K562 (cell line): ENCODE data around the gene CCNT1. TPM values are rescaled to one million over a fixed set of nuclear protein-coding genes. Genes with fewer than 3 reads are reported as not detected.

Experiments used
- ATAC-seq: fragments of 200-7000 bp; cut with Tn5 transposase; 3 replicates; pipeline ENCODE4 v1.9.1; 2020; ENCODE audit warnings: moderate library complexity
- BruUV-seq: library from RNA; stranded (reverse); fragments of 400-500 nt; replicated peaks from 2 replicates; lab custom pipeline; 2021; lab: Mats Ljungman, UMichigan
- CTCF ChIA-PET: fragments of 300-600 bp; formaldehyde crosslinking; extraction: SDS; loops from one replicate; lab custom pipeline; 2021; ENCODE audit warnings: low intra/inter-chr PET ratio; lab: Yijun Ruan, JAX
- POLR2A ChIA-PET: fragments of 300-600, 350-650 bp; sonication (Branson Sonifier 250); formaldehyde crosslinking; extraction: SDS; loops from one replicate; lab custom pipeline; 2021; ENCODE audit warnings: antibody characterized with exemption, inconsistent platforms; lab: Yijun Ruan, JAX
- DNase-seq, 4 experiments: peaks; one replicate each; pipeline versions ENCODE4 v3.0.0 to v3.0.0-alpha.2; 2011 to 2018; ENCODE audit warnings: low spot score in 3 of 4, mixed read lengths in 3 of 4; ENCODE audit errors: extremely low read depth in 1 of 4
- FAIRE-seq: peaks from 2 replicates; lab custom pipeline; 2011; peaks lifted over from hg19 to GRCh38; lab: Jason Lieb, UNC
- H2AFZ ChIP-seq: 2 replicates; pipeline ENCODE4 v1.6.0; 2011; ENCODE audit warnings: low read depth, low read length, control low read depth, inconsistent platforms
- H3K27ac ChIP-seq: fragments of 200-600 bp; 3 replicates; pipeline ENCODE4 v1.8.0; 2011; ENCODE audit warnings: low read depth, mild to moderate bottlenecking, control low read depth, inconsistent platforms, low read length, moderate library complexity, mixed read lengths; ENCODE audit errors: extremely low read depth
- H3K27me3 ChIP-seq, 2 experiments: fragments of 300-600 bp in 1 of 2; 2 replicates in 1 of 2; 3 replicates in 1 of 2; pipeline versions ENCODE4 v1.6.0 to v1.8.0; 2011; ENCODE audit warnings: inconsistent platforms in 2 of 2, low read length in 2 of 2, mild to moderate bottlenecking in 1 of 2, mixed read lengths in 1 of 2, moderate library complexity in 1 of 2; ENCODE audit not compliant: control insufficient read depth in 2 of 2, insufficient read depth in 2 of 2
- H3K36me3 ChIP-seq: fragments of 300-600 bp; 3 replicates; pipeline ENCODE4 v1.8.0; 2011; ENCODE audit warnings: mild to moderate bottlenecking, low read length, inconsistent platforms; ENCODE audit not compliant: control insufficient read depth, insufficient read depth
- H3K4me1 ChIP-seq, 2 experiments: fragments of 200-600 bp in 1 of 2; replicated peaks in 1 of 2; 2 replicates in 1 of 2; 3 replicates in 1 of 2; pipeline versions ENCODE4 v1.5.1 to v1.8.0; 2011; ENCODE audit warnings: inconsistent platforms in 2 of 2, low read length in 2 of 2, mild to moderate bottlenecking in 1 of 2, mixed read lengths in 1 of 2, moderate library complexity in 1 of 2; ENCODE audit not compliant: control insufficient read depth in 2 of 2, insufficient read depth in 2 of 2
- H3K4me2 ChIP-seq: 2 replicates; pipeline ENCODE4 v1.6.1; 2011; ENCODE audit warnings: low read length, control low read depth, inconsistent platforms, mixed read lengths; ENCODE audit not compliant: insufficient read depth
- H3K4me3 ChIP-seq: fragments of 200-600 bp; sonication (generic), shearing (Covaris generic); 2 replicates; pipeline ENCODE4 v1.5.1; 2016; ENCODE audit warnings: control low read depth, inconsistent platforms
- H3K79me2 ChIP-seq: fragments of 200-600 bp; 3 replicates; pipeline ENCODE4 v1.8.0; 2011; ENCODE audit warnings: low read length, inconsistent platforms; ENCODE audit not compliant: control insufficient read depth, insufficient read depth
- H3K9ac ChIP-seq, 2 experiments: 2 replicates each; pipeline versions ENCODE4 v1.6.0 to v1.6.1; 2011; ENCODE audit warnings: low read depth in 2 of 2, low read length in 2 of 2, control low read depth in 1 of 2, inconsistent platforms in 1 of 2, mild to moderate bottlenecking in 1 of 2, mixed read lengths in 1 of 2; ENCODE audit not compliant: insufficient read depth in 1 of 2
- H3K9me1 ChIP-seq: one replicate; pipeline ENCODE4 v1.6.0; 2011; ENCODE audit warnings: inconsistent platforms, mild to moderate bottlenecking, low read length, moderate library complexity; ENCODE audit not compliant: control insufficient read depth, insufficient read depth
- H3K9me3 ChIP-seq: replicated peaks from 2 replicates; pipeline ENCODE4 v1.5.1; 2011; ENCODE audit warnings: low read depth, low read length, inconsistent platforms; ENCODE audit not compliant: control insufficient read depth, insufficient read depth
- H4K20me1 ChIP-seq: replicated peaks from 2 replicates; pipeline ENCODE4 v1.6.1; 2011; ENCODE audit warnings: low read length, inconsistent platforms, mixed read lengths; ENCODE audit not compliant: control insufficient read depth, insufficient read depth
- CCNT2 ChIP-seq: IDR thresholded peaks from 2 replicates; pipeline ENCODE4 v1.6.1; 2011; ENCODE audit warnings: borderline replicate concordance, low read depth, mild to moderate bottlenecking, moderate library complexity, mixed read lengths, low read length; ENCODE audit not compliant: insufficient read length; ENCODE audit errors: extremely low read depth
- VEZF1 ChIP-seq: fragments of 200-800 bp; sonication (Bioruptor generic); IDR thresholded peaks from 2 replicates; pipeline ENCODE4 v1.6.1; 2017; ENCODE audit warnings: missing genetic modification characterization, missing compliant biosample characterization
- ZFP1 ChIP-seq: fragments of 450-650 bp; formaldehyde crosslinking; IDR thresholded peaks from 2 replicates; pipeline ENCODE4 v1.4.0; 2020; ENCODE audit warnings: mild to moderate bottlenecking, mixed read lengths
- WGBS: fragments of 100-300 bp; shearing (Covaris generic); methylation state at CpG from one replicate; pipeline ENCODE4 v1.1.6; 2016; ENCODE audit warnings: low coverage, mixed read lengths; ENCODE audit not compliant: insufficient coverage; ENCODE audit errors: missing lambda C conversion rate; 5-methylcytosine and 5-hydroxymethylcytosine counted together
- in situ Hi-C: fragments of 300-500 bp; cut with MboI; formaldehyde crosslinking; loops from 4 replicates; pipeline ENCODE4 v1.15.0; 2018; ENCODE audit warnings: inconsistent platforms, mixed read lengths
- intact Hi-C: fragments of 100-400 bp; cut with micrococcal nuclease; formaldehyde crosslinking; loops from 2 replicates; pipeline ENCODE4 v1.14.2; 2022
- polyA plus RNA-seq, 8 experiments: library from polyadenylated mRNA; depleted of rRNA in 4 of 8; stranded (reverse) in 5 of 8; unstranded in 3 of 8; fragments of >200 nt; fragmentation: Nextera tagmentation in 2 of 8; fragmentation: Illumina TruSeq in 1 of 8; extraction: Ambion mirVana in 2 of 8; extraction: Trizol in 1 of 8; gene quantifications; 2 replicates each; pipeline versions ENCODE4 v1.2.1 to v1.2.3, GENCODE V29; 2011 to 2014; ENCODE audit warnings: inconsistent platforms in 1 of 8, missing spikeins in 1 of 8
- total RNA-seq, 7 experiments: library from RNA; depleted of rRNA in 6 of 7; stranded (reverse); fragments of >200 nt in 6 of 7; fragmentation: Illumina TruSeq in 2 of 7; extraction: Trizol in 2 of 7; gene quantifications; 2 replicates each; pipeline versions ENCODE4 v1.2.1 to v1.2.3, GENCODE V29; 2011 to 2021; ENCODE audit warnings: low replicate concordance in 1 of 7

The CCNT1 gene
- total and polyA plus RNA-seq, 9 of the 15 experiments (the other 6 are each of a cell fraction or from before 2014, with no cell fraction given), result 9.7 to 52.4 (median 33.4) TPM

GRCh38 chr12:48694038-48694437 lies 22.5 kb downstream of the CCNT1 start:
- Histone ChIP-seq H3K9me1 (no peaks in the 10 kb centered on the region), H3K4me1 (peaks cover 5 to 16% of the 10 kb centered on the region in 2 experiments; a peak in 3 of 5 replicates), H3K9ac (peak overlapping the region in 1 of 2 experiments; percentile 31; a peak in 1 of 4 replicates), H3K4me2 (peak overlapping the region; percentile 14; the same call in 1 of the 2 replicates), H3K4me3 (no peak overlapping the region), H3K36me3 (peaks cover 94% of the 10 kb centered on the region), H3K27ac (peak overlapping the region; percentile 38; the same call in 1 of the 3 replicates), H2AFZ (no peak overlapping the region), H3K27me3 (no peaks in the 10 kb centered on the region), H3K79me2 (peaks cover 50% of the 10 kb centered on the region), H3K9me3 (no peaks in the 10 kb centered on the region), H4K20me1 (peaks cover 14% of the 10 kb centered on the region; the same call in 1 of the 2 replicates)
- ATAC-seq (no peak), DNase-seq (no peak), FAIRE-seq (no peak)
- in situ Hi-C loops, result no loop called here
- no TSS peak for BruUV-seq
- CTCF ChIA-PET, result no interaction called here
- intact Hi-C loops, result no loop called here
- WGBS, result 91% methylated on average over 6 of the region's 6 CpGs
- TF ChIP-seq ZFP1 (CRISPR knock-in tag) (no peak), VEZF1 (CRISPR knock-in tag) (no peak), CCNT2 (peak; percentile 1)
- POLR2A ChIA-PET, result interaction anchor here (0.6 to 2.2 kb wide), 6 partner anchors 9 to 263 kb away, joined by 3 to 14 read pairs (median 4); partner anchors contain the start of genes ARF3 and KANSL2
